Right hindlimb (tissue), 1 donor: ENCODE measurements around the gene HSPH1.
A peak's percentile ranks its signal among the peaks of the same experiment; 100 is the strongest.

ENCODE experiments used
- DNase-seq: peaks from one replicate; pipeline ENCODE4 v3.0.0-alpha.2; 2018

HSPH1 gene

GRCh38 chr13:31093145-31093885, 68.4 kb downstream of the HSPH1 start:
- DNase-seq: no peak

GRCh38 chr13:31092646-31093045, 69.1 kb downstream of the HSPH1 start:
- DNase-seq: no peak

GRCh38 chr13:31090961-31091624, 70.6 kb downstream of the HSPH1 start:
- DNase-seq: peak; percentile 69

- no peak for DNase-seq
Observed at GRCh38 chr13:31090096-31090495, 71.6 kb downstream of the HSPH1 start.

GRCh38 chr13:31089649-31090048, 72.1 kb downstream of the HSPH1 start:
- no peak for DNase-seq

- DNase-seq: no peak
Observed at GRCh38 chr13:31088826-31089420, 72.8 kb downstream of the HSPH1 start.
